ENCODE measurements around the gene CHST7.

The CHST7 gene

DNA sequence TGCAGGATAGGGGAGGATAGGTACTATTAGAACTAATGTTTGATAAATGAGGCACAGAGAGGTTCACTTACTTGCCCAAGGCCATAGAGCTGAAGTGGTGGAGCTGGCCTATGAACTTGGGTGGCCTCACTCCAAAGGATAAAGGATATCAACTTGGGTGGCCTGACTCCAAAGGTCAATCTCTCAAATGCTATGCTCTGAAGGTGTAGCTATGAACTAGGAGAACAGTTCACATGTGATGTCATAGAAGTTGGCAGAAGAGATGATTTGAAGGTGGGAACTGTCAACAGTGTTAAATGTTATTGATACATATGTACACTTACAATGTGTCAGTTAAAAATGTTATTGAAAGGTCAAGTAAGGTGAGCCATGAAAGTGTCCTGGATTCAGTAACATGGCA lies 6.2 kb upstream of the CHST7 start:
- Histone ChIP-seq H3K4me1 (no peaks in the 10 kb centered on the region), H3K4me2 (ENCODE audit: low read length) (no peak overlapping the region), H3K27ac (no peak overlapping the region), H3K9ac (no peak overlapping the region), H3K79me2 (no peaks in the 10 kb centered on the region), H3K36me3 (ENCODE audit: control insufficient read depth, insufficient read depth, low read length) (no peaks in the 10 kb centered on the region), H3K9me3 (ENCODE audit: control insufficient read depth, low read length) (no peaks in the 10 kb centered on the region), H2AFZ (no peak overlapping the region), H3K4me3 (ENCODE audit: low read depth, low read length) (no peak overlapping the region), H3K27me3 (ENCODE audit: control insufficient read depth, insufficient read depth, low read length) (no peaks in the 10 kb centered on the region)
- TF ChIP-seq, protein P1, sequence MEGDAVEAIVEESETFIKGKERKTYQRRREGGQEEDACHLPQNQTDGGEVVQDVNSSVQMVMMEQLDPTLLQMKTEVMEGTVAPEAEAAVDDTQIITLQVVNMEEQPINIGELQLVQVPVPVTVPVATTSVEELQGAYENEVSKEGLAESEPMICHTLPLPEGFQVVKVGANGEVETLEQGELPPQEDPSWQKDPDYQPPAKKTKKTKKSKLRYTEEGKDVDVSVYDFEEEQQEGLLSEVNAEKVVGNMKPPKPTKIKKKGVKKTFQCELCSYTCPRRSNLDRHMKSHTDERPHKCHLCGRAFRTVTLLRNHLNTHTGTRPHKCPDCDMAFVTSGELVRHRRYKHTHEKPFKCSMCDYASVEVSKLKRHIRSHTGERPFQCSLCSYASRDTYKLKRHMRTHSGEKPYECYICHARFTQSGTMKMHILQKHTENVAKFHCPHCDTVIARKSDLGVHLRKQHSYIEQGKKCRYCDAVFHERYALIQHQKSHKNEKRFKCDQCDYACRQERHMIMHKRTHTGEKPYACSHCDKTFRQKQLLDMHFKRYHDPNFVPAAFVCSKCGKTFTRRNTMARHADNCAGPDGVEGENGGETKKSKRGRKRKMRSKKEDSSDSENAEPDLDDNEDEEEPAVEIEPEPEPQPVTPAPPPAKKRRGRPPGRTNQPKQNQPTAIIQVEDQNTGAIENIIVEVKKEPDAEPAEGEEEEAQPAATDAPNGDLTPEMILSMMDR (IDR thresholded peaks at IDR 0.05): no peak

DNA sequence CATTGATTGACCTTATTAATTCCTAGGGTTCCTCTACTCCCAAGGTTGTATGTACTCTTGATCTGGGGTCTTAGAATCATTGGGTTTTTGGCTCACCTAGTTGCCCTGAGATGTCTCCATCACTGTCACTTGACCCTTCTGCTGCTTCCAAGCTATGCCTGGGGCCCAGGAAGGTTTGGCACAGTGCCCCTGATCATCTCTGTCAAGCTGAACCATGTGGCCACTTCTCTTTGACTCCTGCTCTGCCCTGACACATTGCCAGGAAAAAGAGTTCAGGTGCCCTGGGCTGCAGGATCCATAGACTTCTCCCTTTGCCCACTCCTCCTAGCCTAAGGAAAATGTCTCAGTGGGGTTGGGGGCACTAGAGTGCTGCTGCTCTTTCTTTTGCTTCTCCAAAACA lies 3.9 kb upstream of the CHST7 start:
- Histone ChIP-seq H3K27ac (no peak overlapping the region), H3K9me3 (ENCODE audit: control insufficient read depth, low read length) (no peaks in the 10 kb centered on the region), H3K27me3 (ENCODE audit: control insufficient read depth, insufficient read depth, low read length) (no peaks in the 10 kb centered on the region), H3K4me2 (ENCODE audit: low read length) (no peak overlapping the region), H3K4me1 (no peaks in the 10 kb centered on the region), H2AFZ (no peak overlapping the region), H3K79me2 (no peaks in the 10 kb centered on the region), H3K4me3 (ENCODE audit: low read depth, low read length) (no peak overlapping the region), H3K9ac (no peak overlapping the region), H3K36me3 (ENCODE audit: control insufficient read depth, insufficient read depth, low read length) (no peaks in the 10 kb centered on the region)
- TF ChIP-seq, protein P1 (IDR thresholded peaks at IDR 0.05): no peak

DNA sequence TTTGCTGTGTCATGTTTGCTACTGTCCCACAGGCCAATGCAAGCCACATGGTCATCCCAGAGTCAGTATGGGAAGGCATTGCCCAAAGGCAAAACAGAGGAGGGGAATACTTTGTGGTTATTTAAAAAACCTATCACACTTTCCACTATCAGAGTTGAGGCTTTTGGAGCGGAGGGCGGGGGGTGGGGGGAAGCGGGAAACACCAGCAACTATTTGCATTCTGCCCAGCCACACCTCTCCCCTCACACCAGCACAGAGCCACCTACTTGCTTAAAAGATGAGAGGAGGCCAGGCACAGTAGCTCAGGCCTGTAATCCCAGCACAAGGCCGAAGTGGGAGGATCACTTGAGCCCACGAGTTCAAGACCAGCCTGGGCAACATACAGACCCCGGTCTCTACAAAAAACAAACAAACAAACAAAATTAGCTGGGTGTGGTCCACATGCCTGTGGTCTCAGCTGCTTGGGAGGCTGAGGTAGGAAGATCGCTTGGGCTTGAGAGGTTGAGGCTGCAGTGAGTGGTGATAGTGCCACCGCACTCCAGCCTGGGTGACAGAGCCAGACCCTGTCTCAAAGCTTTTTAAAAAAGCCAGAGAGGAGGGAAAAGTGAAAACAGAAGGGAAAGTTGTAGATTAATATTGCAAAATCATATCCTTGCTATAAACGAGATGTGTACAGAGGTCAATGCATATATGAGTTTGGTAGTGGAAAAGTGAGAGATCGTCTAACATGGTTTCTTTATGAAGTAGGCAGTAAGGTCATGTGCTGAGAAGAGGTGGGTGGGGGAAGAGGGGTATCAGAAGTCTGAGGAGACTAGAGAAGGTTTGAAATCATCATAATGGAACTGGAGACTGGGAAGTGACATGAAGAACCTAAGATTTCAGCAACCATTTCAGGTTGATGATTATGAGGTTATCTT lies 1.9 kb upstream of the CHST7 start:
- no peak overlapping the region for H2AFZ ChIP-seq

DNA sequence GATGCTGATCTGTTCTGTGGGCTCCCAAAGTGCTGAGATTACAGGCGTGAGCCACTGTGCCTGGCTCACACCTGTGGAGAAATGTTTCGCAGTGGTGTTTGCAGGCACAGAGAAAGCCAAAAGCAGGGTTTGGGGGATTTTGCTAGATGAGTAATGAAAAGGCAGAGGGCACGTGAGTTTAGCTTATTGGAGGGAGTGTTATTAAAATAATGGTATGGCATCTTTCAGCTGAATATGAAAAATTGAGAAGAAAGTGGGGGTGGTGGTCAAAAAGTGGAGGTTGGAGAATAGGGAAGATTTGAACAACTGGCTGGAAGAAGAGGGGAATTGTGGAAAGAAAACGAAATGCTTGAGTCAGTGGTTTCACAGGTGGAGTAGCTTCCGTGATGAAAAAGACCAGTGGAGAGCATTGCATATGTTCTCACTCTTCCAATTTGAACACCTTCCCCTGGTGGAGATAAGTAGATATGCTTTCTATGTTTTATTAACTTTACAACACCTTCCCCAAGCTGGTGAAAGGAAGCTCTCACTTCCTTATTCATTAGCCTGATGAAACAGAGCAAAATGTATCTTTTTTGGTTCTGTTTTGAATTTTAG lies 1.1 kb upstream of the CHST7 start:
- Histone ChIP-seq H3K4me2 (ENCODE audit: low read length) (no peak overlapping the region), H3K36me3 (ENCODE audit: control insufficient read depth, insufficient read depth, low read length) (no peaks in the 10 kb centered on the region), H3K9me3 (ENCODE audit: control insufficient read depth, low read length) (no peaks in the 10 kb centered on the region), H2AFZ (no peak overlapping the region), H3K4me1 (no peaks in the 10 kb centered on the region), H3K4me3 (ENCODE audit: low read depth, low read length) (no peak overlapping the region), H3K27me3 (ENCODE audit: control insufficient read depth, insufficient read depth, low read length) (no peaks in the 10 kb centered on the region), H3K9ac (no peak overlapping the region), H3K27ac (no peak overlapping the region), H3K79me2 (no peaks in the 10 kb centered on the region)
- TF ChIP-seq, protein P1 (IDR thresholded peaks at IDR 0.05): no peak

More for the DNA sequence above, 1.9 kb upstream of the CHST7 start:
- no peak overlapping the region for H3K4me2 ChIP-seq (ENCODE audit: low read length)
- no peaks in the 10 kb centered on the region for H3K27me3 ChIP-seq (ENCODE audit: control insufficient read depth, insufficient read depth, low read length)
- no peaks in the 10 kb centered on the region for H3K9me3 ChIP-seq (ENCODE audit: control insufficient read depth, low read length)
- H3K36me3 ChIP-seq (ENCODE audit: control insufficient read depth, insufficient read depth, low read length): no peaks in the 10 kb centered on the region
- no peaks in the 10 kb centered on the region for H3K4me1 ChIP-seq
- TF ChIP-seq, protein P1 (IDR thresholded peaks at IDR 0.05): no peak
- H3K79me2 ChIP-seq: no peaks in the 10 kb centered on the region
- no peak overlapping the region for H3K4me3 ChIP-seq (ENCODE audit: low read depth, low read length)
- H3K27ac ChIP-seq: no peak overlapping the region
- H3K9ac ChIP-seq: no peak overlapping the region
